Right lobe of liver (tissue), 6 donors: ENCODE results near the gene ATP6V0D1. TPM values are rescaled to one million over a fixed set of nuclear protein-coding genes. Genes with fewer than 3 reads are reported as not detected.

Experiments
- ATAC-seq, 4 donors: fragments of 200-7000 bp; cut with Tn5 transposase; one replicate each; pipeline ENCODE4 v1.9.1; 2020; ENCODE audit warnings: mild to moderate bottlenecking in 4 of 4, moderate library complexity in 4 of 4
- DNase-seq, 3 donors: peaks; one replicate each; pipeline ENCODE4 v3.0.0-alpha.2; 2020
- H3K27ac ChIP-seq, 3 donors: fragments of 200-600 bp; one replicate each; pipeline ENCODE4 v1.8.0; 2022
- H3K27me3 ChIP-seq, 2 donors: fragments of 200-600 bp; one replicate each; pipeline ENCODE4 v1.8.0; 2022
- H3K36me3 ChIP-seq, 4 donors: fragments of 200-600 bp; sonication (generic) in 1 of 4; one replicate each; pipeline versions ENCODE4 v1.5.1 to v1.8.0; 2017 to 2022; ENCODE audit warnings: control low read depth in 1 of 4
- H3K4me1 ChIP-seq, 4 donors: fragments of 200-600 bp; sonication (generic) in 1 of 4; one replicate each; pipeline versions ENCODE4 v1.5.1 to v1.8.0; 2017 to 2022; ENCODE audit warnings: control low read depth in 1 of 4
- H3K4me3 ChIP-seq, 3 donors: fragments of 200-600 bp; one replicate each; pipeline ENCODE4 v1.8.0; 2022
- H3K9me3 ChIP-seq, 4 donors: fragments of 200-600 bp; sonication (generic) in 1 of 4; one replicate each; pipeline versions ENCODE4 v1.5.1 to v1.8.0; 2017 to 2022; ENCODE audit warnings: control low read depth in 1 of 4
- POLR2A ChIP-seq: fragments of 450-650 bp; IDR thresholded peaks from one replicate; pipeline ENCODE4 v1.6.1; 2017; ENCODE audit warnings: antibody characterized with exemption, mild to moderate bottlenecking
- WGBS: methylation state at CpG from one replicate; pipeline ENCODE4 v1.1.6; 2018; ENCODE audit warnings: low coverage, low lambda C conversion rate; ENCODE audit not compliant: insufficient coverage; ENCODE audit errors: missing lambda C conversion rate; 5-methylcytosine and 5-hydroxymethylcytosine counted together
- intact Hi-C, 2 donors: fragments of 100-400 bp; cut with DNase I; formaldehyde crosslinking; loops; one replicate each; pipeline versions ENCODE4 v1.11.2 to v1.14.1; 2022
- total RNA-seq, 6 experiments: library from RNA; depleted of rRNA in 2 of 6; stranded (reverse); fragments of >200 nt in 2 of 6; fragmentation: NEBNext Ultra II Directional in 3 of 6; extraction: Animal tissue kit (Norgen Biotek cat#: 25700) in 3 of 6; gene quantifications; one replicate each; pipeline versions ENCODE4 v1.1.0 to v1.2.4, GENCODE V29; 2016 to 2023
- TF ChIP-seq, protein P1 (sequence below), 4 donors: fragments of 200-600 bp in 3 of 4; fragments of 450-650 bp in 1 of 4; IDR thresholded peaks; one replicate each; pipeline versions ENCODE4 v1.5.1 to v1.8.0; 2016 to 2022; ENCODE audit warnings: antibody characterized with exemption in 4 of 4, mild to moderate bottlenecking in 2 of 4
- donor health status: DM: no; HTN: yes; CAD: no.
- donor health status: DM: no; HTN: no; CAD: no.
- donor health status: DM: no; HTN: no; CAD: no.
- donor health status: DM: no; HTN: yes; CAD: no.
- donor health status: DM: no; HTN: yes; CAD: no.

ATP6V0D1 gene
- total RNA-seq, 6 experiments from 2014 or later: 33.6 to 84.6 (median 47.0) TPM

DNA sequence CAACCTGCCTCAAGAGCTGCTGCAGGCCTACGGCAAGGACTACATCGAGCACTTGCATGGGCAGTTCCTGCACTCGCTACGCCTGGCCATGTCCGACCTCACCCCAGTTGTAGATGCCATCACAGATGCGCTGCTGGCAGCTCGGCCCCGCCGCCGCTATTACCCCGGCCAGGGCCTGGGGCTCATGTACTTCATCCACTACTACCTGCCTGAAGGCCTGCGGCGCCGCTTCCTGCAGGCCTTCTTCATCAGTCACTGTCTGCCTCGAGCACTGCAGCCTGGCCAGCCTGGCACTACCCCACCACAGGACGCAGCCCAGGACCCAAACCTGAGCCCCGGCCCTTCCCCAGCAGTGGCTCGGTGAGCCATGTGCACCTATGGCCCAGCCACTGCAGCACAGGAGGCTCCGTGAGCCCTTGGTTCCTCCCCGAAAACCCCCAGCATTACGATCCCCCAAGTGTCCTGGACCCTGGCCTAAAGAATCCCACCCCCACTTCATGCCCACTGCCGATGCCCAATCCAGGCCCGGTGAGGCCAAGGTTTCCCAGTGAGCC lies 44.2 kb downstream of the ATP6V0D1 start:
- Histone ChIP-seq H3K9me3 (no peaks in the 10 kb centered on the region), H3K36me3 (peaks cover 0 to 3% (median 0%) of the 10 kb centered on the region in 4 donors), H3K4me3 (no peak overlapping the region), H3K27ac (no peak overlapping the region), H3K27me3 (no peaks in the 10 kb centered on the region), H3K4me1 (peaks cover 0 to 13% (median 5%) of the 10 kb centered on the region in 4 donors)
- intact Hi-C loops: no loop called here
- TF ChIP-seq POLR2A: no peak
- TF ChIP-seq, protein P1, sequence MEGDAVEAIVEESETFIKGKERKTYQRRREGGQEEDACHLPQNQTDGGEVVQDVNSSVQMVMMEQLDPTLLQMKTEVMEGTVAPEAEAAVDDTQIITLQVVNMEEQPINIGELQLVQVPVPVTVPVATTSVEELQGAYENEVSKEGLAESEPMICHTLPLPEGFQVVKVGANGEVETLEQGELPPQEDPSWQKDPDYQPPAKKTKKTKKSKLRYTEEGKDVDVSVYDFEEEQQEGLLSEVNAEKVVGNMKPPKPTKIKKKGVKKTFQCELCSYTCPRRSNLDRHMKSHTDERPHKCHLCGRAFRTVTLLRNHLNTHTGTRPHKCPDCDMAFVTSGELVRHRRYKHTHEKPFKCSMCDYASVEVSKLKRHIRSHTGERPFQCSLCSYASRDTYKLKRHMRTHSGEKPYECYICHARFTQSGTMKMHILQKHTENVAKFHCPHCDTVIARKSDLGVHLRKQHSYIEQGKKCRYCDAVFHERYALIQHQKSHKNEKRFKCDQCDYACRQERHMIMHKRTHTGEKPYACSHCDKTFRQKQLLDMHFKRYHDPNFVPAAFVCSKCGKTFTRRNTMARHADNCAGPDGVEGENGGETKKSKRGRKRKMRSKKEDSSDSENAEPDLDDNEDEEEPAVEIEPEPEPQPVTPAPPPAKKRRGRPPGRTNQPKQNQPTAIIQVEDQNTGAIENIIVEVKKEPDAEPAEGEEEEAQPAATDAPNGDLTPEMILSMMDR (IDR thresholded peaks at IDR 0.05): no peak
- DNase-seq: no peak
- ATAC-seq: no peak
- WGBS: 93% methylated on average over 7 of the region's 23 CpGs

DNA sequence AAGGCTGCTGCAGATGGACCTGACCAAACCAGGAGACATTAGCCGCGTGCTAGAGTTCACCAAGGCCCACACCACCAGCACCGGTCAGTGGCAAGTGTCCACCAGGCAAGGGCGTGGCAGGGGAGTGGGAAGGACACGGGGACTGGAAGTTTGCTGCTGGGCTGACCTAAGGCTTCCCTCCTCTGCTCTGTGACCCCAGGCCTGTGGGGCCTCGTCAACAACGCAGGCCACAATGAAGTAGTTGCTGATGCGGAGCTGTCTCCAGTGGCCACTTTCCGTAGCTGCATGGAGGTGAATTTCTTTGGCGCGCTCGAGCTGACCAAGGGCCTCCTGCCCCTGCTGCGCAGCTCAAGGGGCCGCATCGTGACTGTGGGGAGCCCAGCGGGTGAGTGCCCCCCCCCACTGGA lies 45.2 kb downstream of the ATP6V0D1 start:
- WGBS: no CpG with 5 or more reads among the region's 16 CpGs
- Histone ChIP-seq H3K4me1 (peaks cover 0 to 10% (median 5%) of the 10 kb centered on the region in 4 donors), H3K4me3 (no peak overlapping the region), H3K9me3 (no peaks in the 10 kb centered on the region), H3K27ac (no peak overlapping the region), H3K36me3 (peaks cover 0 to 3% (median 0%) of the 10 kb centered on the region in 4 donors), H3K27me3 (no peaks in the 10 kb centered on the region)
- no peak for DNase-seq
- TF ChIP-seq, protein P1 (IDR thresholded peaks at IDR 0.05): no peak
- TF ChIP-seq POLR2A: no peak
- ATAC-seq: no peak
- intact Hi-C loops: no loop called here

DNA sequence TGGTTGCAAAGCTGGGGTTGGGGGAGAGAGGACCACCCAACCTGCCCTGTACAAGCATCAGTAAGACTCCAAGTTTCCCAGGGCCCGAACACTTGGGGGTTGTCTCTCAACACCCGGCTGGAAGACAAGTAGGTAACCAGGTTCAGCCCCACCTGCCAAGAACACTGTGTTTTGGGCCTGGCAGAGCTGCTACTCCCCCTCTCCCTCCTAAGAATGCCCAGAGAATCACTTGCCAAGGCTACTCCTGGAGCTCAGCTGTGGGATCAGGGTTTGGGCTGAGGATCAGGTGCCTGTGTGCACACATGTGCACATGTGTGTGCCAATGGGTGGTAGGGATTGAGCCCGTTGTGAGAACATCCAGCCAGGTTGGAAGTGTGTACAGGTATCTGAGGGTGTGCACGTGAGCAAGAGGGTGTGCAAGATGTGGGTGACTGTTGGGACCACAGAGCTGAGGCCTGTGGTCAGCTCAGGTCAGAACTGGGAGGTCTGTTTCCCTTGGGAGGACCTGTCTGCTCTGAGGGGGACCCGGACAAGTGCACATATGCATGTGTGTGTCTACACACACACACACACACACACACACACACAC lies 47.7 kb downstream of the ATP6V0D1 start:
- intact Hi-C loops: no loop called here
- DNase-seq: no peak
- Histone ChIP-seq H3K4me1 (peaks cover 0 to 33% (median 13%) of the 10 kb centered on the region in 4 donors), H3K9me3 (no peaks in the 10 kb centered on the region), H3K4me3 (no peak overlapping the region), H3K27ac (no peak overlapping the region), H3K36me3 (no peaks in the 10 kb centered on the region), H3K27me3 (no peaks in the 10 kb centered on the region)
- TF ChIP-seq, protein P1 (IDR thresholded peaks at IDR 0.05): no peak
- no peak for TF ChIP-seq POLR2A
- WGBS: no CpG with 5 or more reads among the region's 5 CpGs
- no peak for ATAC-seq

DNA sequence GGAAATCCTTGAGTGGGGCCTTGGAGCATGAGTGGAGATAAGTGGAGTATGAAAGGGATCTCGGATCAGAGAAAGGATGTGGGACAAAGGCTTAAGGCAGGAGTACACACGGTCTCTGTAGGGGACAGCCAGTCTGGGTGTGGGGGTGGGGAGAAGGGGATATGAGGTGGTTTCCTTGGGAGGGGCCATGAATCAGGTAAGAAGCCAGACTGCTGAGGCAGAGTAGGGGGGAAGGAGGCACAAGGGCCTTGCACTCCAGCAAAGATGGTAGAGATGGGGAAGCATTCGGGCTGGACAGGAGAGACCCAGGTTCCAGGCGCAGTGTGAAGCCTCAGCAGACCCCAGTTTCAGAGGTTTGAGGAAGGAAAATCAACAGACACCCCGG lies 48.5 kb downstream of the ATP6V0D1 start:
- no peak overlapping the region for H3K27ac ChIP-seq
- H3K4me3 ChIP-seq: no peak overlapping the region
- H3K27me3 ChIP-seq: no peaks in the 10 kb centered on the region
- WGBS: 71% methylated on average over 4 of the region's 5 CpGs
- DNase-seq: no peak
- TF ChIP-seq, protein P1 (IDR thresholded peaks at IDR 0.05): no peak
- TF ChIP-seq POLR2A: no peak
- peaks cover 0 to 34% (median 13%) of the 10 kb centered on the region in 4 donors for H3K4me1 ChIP-seq
- no peak for ATAC-seq
- no peaks in the 10 kb centered on the region for H3K9me3 ChIP-seq
- H3K36me3 ChIP-seq: no peaks in the 10 kb centered on the region
- intact Hi-C loops: no loop called here
